IPS-20b (cell line): Measurements from ENCODE around the gene GALNT5.
A peak's percentile ranks its signal among the peaks of the same experiment; 100 is the strongest.

ENCODE experiments used
- H3K27ac ChIP-seq: one replicate; pipeline ENCODE4 v1.5.1; 2013; ENCODE audit warnings: low read length
- H3K27me3 ChIP-seq: 2 replicates; pipeline ENCODE4 v1.6.1; 2013; ENCODE audit warnings: mild to moderate bottlenecking, low read length, inconsistent platforms; ENCODE audit not compliant: insufficient read depth
- H3K36me3 ChIP-seq: 2 replicates; pipeline ENCODE4 v1.6.1; 2013; ENCODE audit warnings: low read depth, mild to moderate bottlenecking, inconsistent platforms, low read length, moderate library complexity; ENCODE audit not compliant: insufficient read depth
- H3K4me1 ChIP-seq: 2 replicates; pipeline ENCODE4 v1.6.1; 2013; ENCODE audit warnings: mild to moderate bottlenecking, control low read depth, inconsistent platforms, low read length, moderate library complexity; ENCODE audit not compliant: insufficient read depth
- H3K4me3 ChIP-seq: 2 replicates; pipeline ENCODE4 v1.5.1; 2013; ENCODE audit warnings: mild to moderate bottlenecking, low read length, inconsistent platforms
- H3K9ac ChIP-seq: 2 replicates; pipeline ENCODE4 v1.6.1; 2013; ENCODE audit warnings: low read depth, mild to moderate bottlenecking, inconsistent platforms, low read length, moderate library complexity
- H3K9me3 ChIP-seq: 2 replicates; pipeline ENCODE4 v1.6.1; 2013; ENCODE audit warnings: mild to moderate bottlenecking, low read depth, low read length, inconsistent platforms; ENCODE audit not compliant: insufficient read depth

The GALNT5 gene

DNA sequence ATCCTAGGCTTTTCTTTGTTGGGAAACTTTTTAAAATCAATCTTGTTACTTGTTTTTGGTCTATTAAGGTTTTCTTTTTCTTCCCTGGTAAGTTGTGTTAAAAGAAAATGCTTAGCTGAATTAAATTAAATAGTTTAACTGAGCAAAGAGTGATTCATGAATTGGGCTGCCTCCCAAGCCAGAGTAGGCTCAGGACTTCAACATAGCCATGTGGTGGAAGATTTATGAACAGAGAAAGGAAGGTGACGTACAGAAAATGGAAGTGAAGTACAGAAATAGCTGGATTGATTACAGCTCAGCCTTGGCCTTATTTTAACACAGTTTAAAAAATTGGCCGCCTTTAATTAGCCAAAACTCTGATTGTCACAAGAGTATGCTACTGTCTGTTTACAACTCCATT lies 27.9 kb upstream of the GALNT5 start:
- Histone ChIP-seq H3K9ac (no peak overlapping the region), H3K4me1 (no peaks in the 10 kb centered on the region), H3K9me3 (no peaks in the 10 kb centered on the region; the same call in 1 of the 2 replicates), H3K36me3 (no peaks in the 10 kb centered on the region), H3K27me3 (no peaks in the 10 kb centered on the region), H3K4me3 (no peak overlapping the region), H3K27ac (no peak overlapping the region)

DNA sequence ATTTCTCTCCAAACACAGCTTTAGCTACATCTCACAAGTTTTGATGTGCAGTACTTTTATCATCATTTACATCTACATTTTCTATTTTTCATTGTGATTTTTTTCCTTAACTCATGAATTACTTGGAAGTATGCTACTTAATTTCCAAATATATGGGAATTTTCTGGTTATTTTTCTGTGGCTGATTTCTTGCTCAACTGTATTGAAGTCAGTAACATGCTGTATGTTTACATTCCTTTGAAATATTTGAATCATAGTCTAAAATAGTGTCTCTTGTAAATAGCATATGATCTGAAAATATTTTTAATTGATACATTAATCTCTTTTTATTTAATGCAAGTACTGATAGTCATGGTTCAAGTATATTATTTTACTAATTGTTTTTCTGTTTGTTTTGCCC lies 26.0 kb upstream of the GALNT5 start:
- Histone ChIP-seq H3K27ac (no peak overlapping the region), H3K9ac (no peak overlapping the region), H3K36me3 (no peaks in the 10 kb centered on the region), H3K27me3 (no peaks in the 10 kb centered on the region), H3K4me1 (no peaks in the 10 kb centered on the region), H3K4me3 (no peak overlapping the region), H3K9me3 (no peaks in the 10 kb centered on the region; the same call in 1 of the 2 replicates)

DNA sequence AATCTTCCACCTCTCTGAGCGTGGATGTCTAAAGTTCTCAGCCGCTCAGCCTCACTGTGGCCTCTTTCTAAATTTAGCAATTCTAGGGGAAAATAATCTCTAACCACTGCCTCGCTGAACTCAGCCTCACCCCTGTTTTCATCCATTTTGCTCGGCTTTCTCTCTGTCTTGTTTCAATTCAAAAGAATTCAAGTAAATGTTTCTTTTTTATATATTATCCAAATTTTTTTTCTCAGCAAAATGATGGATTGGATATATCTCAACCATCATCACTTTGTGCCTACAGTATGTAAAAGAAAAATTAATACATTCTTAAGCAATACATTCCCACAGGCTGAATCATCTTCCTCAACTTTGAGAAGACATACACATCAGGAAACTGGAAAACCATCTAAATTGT lies 24.0 kb upstream of the GALNT5 start:
- H3K4me3 ChIP-seq, result no peak overlapping the region
- no peak overlapping the region for H3K27ac ChIP-seq
- H3K9ac ChIP-seq, result no peak overlapping the region
- no peaks in the 10 kb centered on the region for H3K4me1 ChIP-seq
- no peaks in the 10 kb centered on the region for H3K36me3 ChIP-seq
- no peaks in the 10 kb centered on the region; the same call in 1 of the 2 replicates for H3K9me3 ChIP-seq
- no peaks in the 10 kb centered on the region for H3K27me3 ChIP-seq

DNA sequence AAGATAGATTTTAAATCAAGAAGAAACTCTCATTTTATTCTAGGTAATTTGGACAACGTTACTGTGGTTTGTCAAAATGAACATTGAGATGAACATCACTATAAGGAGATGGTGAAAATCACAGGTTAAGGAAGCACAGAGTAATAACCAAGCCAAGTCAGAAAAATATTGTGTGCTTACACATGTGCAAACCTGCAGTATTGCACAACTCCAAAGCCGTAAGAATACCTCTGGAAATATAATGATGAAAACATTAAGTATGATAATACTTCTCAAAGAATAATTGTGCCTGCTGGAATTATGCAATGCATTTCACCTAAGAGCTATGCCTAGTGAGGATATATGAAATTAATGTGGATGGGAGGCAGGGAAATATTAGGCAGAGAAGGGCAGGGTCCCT lies 21.1 kb upstream of the GALNT5 start:
- no peaks in the 10 kb centered on the region for H3K36me3 ChIP-seq
- H3K9ac ChIP-seq, result no peak overlapping the region
- H3K27ac ChIP-seq, result no peak overlapping the region
- H3K4me1 ChIP-seq, result no peaks in the 10 kb centered on the region
- H3K27me3 ChIP-seq, result no peaks in the 10 kb centered on the region
- no peaks in the 10 kb centered on the region; the same call in 1 of the 2 replicates for H3K9me3 ChIP-seq
- H3K4me3 ChIP-seq, result no peak overlapping the region

DNA sequence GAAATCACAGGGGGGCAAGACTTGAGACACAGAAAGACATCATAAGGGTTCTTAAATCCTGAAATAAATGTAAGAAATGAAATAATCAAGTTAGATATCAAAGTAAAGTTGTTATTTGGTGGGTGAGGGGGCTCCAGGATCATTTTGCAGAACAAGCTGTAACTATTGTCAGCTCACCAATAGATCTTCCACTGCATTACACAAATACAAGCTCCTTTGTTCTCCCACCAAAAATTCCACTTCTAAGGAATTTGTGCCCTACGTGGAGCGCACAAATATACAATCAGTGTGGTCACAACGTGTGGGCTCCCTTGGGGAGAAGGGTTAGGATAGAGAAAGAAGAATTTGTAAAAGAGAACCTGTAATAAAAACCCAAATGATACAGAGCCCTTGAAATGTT lies 19.2 kb upstream of the GALNT5 start:
- Histone ChIP-seq H3K4me3 (no peak overlapping the region), H3K9ac (no peak overlapping the region), H3K27ac (no peak overlapping the region), H3K4me1 (no peaks in the 10 kb centered on the region), H3K36me3 (no peaks in the 10 kb centered on the region), H3K27me3 (no peaks in the 10 kb centered on the region), H3K9me3 (no peaks in the 10 kb centered on the region; the same call in 1 of the 2 replicates)

DNA sequence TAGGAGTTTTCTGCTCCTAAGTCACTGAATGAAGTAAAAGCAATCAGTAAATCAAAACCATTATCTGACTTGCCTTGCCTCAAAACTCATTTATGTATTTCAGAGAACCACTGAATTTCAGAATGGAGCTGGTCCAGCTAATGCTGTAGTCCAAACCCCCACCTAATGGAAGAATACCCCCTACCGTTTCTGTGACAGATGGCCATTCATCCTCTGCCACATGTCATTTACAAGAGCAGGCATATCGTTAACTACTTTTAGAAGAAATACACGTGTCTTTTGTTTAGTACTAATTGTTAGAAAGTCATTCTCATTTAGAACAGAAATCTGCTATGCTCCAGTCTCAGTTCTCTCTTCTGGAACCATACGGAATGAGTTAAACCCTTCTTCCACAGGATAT lies 12.8 kb upstream of the GALNT5 start:
- no peaks in the 10 kb centered on the region for H3K27me3 ChIP-seq
- H3K4me3 ChIP-seq, result no peak overlapping the region
- H3K9me3 ChIP-seq, result no peaks in the 10 kb centered on the region
- no peak overlapping the region for H3K9ac ChIP-seq
- H3K4me1 ChIP-seq, result peaks cover 21% of the 10 kb centered on the region
- H3K36me3 ChIP-seq, result no peaks in the 10 kb centered on the region
- H3K27ac ChIP-seq, result no peak overlapping the region

DNA sequence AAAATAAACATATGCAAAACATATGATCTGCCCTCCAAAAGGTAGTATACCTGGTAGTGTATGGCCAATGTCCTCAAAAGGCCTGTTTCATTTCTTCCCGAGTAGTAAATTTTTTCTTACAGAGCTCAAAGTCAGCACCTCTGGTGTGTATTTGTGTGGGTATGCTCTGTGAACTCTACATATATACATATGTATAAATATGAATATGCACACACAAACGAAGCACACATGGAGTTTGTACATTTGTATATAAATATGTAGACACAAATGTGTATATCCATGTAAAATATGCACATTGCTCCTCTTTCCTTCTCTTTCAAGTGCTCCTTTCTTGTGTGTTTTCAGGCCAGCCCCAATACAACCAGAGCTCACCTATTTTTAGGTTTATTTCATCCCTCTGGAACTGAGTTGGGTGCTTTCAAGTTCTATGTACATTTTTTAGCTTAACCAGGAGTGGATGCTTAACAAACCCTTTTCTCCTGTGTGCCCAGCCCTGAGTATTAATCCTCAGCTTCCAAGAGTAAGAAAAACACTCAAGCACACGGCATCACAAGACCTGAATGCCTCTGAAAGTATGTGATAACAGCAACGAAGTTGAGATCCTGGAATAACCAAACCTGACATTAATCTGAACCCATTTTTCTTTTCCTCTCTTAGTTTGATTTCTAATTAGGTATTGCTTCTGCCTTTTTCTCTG lies 12.2 kb upstream of the GALNT5 start:
- H3K9ac ChIP-seq, result no peak overlapping the region

DNA sequence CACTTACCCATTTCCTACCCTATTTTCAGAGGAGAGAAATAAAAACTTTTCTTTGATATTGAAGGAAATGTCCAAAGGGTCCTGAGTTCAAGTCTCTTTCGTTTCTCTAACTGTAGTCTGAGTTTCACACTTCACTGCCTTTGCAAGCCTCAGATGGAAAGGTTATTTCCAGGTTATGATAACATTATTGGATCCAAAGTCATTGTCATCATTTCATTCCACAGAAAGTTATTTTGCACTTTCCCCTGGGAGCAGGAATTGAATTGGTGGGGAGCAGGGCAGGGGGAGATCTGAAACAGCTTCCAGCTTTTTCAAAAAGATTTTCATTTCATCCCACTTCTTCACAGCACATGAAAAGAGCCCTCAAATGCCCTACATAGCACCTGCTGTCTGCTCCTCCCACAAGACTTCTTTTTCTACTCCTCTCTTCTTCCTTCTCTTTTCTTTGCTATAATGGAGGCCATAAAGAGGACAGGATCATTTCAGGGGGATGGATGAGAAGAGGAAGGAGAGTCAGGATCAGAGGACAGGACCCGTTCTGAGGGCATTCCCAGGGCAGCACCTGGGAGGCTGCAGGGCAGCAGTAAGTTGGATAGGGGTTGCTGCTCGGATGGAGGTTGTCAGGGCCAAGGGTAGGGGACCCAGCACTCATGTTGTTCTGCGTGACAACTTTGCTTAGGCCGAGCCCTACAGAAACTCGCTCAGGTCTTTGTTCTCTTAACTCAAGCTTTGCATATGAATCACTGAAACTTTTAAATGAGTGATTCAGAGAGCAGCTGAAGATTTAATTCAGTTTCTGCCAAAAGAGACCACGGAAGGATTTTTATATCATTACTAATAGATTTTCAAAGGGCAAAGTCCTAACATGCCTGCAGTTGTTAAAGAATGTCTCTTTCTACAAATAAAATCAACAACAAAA lies 11.4 kb upstream of the GALNT5 start:
- Histone ChIP-seq H3K27ac (no peak overlapping the region), H3K9me3 (no peaks in the 10 kb centered on the region), H3K36me3 (no peaks in the 10 kb centered on the region), H3K9ac (peak overlapping the region; percentile 14), H3K4me3 (peak overlapping the region; percentile 12; the same call in 1 of the 2 replicates), H3K4me1 (peaks cover 21% of the 10 kb centered on the region), H3K27me3 (no peaks in the 10 kb centered on the region)

More for the DNA sequence above, 12.2 kb upstream of the GALNT5 start:
- H3K4me1 ChIP-seq, result peaks cover 21% of the 10 kb centered on the region
- H3K27me3 ChIP-seq, result no peaks in the 10 kb centered on the region
- H3K27ac ChIP-seq, result no peak overlapping the region
- no peak overlapping the region for H3K4me3 ChIP-seq
- H3K36me3 ChIP-seq, result no peaks in the 10 kb centered on the region
- H3K9me3 ChIP-seq, result no peaks in the 10 kb centered on the region

DNA sequence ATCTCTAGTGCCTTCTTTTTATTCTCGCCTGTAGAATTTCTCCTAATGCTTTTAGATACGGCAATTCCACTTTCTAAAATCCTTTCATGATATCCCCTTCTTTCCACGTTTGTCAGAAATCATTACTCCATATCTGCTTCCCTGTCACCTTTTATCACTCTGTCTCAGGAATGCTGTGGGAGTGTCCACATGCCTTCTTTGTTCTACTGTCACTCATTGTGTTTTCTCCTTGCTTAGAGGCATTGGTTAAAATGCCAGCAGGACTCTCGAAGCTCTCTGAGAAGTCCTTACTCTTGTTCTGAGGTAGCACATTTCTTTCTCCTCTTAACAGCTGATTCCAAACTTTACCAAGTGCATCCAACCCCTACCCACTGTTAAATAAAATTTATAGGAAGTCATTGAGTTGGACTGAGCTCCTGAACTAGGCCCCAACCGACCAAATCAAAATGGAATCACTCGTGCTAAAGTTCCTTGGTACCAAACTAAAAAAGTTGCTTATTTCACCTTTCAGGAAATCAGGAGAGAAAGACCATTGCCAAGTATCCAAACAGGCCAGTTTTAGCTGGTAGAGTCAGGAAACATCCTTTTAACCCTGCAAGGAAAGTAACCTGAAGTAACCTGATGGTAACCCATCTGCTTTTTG lies 10.6 kb upstream of the GALNT5 start:
- Histone ChIP-seq H3K9me3 (no peaks in the 10 kb centered on the region), H3K4me1 (peaks cover 21% of the 10 kb centered on the region), H3K9ac (peak overlapping the region; percentile 14), H3K36me3 (no peaks in the 10 kb centered on the region), H3K27ac (no peak overlapping the region), H3K27me3 (no peaks in the 10 kb centered on the region), H3K4me3 (peak overlapping the region; percentile 12; the same call in 1 of the 2 replicates)

DNA sequence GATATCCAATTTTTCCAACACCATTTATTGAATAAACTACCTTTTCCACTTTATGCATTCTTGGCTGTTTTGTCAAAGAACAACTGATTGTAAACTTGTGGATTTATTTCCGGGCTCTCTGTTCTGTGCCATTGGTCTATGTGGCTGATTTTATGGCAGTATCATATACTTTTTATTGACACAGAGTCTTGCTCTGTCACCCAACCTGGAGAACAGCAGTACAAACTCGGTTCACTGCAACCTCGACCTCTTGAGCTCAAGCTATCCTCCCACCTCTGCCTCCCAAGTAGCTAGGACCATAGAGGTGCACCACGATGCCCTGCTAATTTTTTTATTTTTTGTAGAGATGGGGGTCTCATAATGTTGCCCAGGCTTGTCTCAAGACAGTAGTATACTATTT lies 6.7 kb upstream of the GALNT5 start:
- no peak overlapping the region for H3K27ac ChIP-seq
- no peaks in the 10 kb centered on the region for H3K9me3 ChIP-seq
- no peaks in the 10 kb centered on the region for H3K27me3 ChIP-seq
- H3K9ac ChIP-seq, result no peak overlapping the region
- H3K4me1 ChIP-seq, result peaks cover 9% of the 10 kb centered on the region; the same call in 1 of the 2 replicates
- no peaks in the 10 kb centered on the region for H3K36me3 ChIP-seq
- no peak overlapping the region for H3K4me3 ChIP-seq

DNA sequence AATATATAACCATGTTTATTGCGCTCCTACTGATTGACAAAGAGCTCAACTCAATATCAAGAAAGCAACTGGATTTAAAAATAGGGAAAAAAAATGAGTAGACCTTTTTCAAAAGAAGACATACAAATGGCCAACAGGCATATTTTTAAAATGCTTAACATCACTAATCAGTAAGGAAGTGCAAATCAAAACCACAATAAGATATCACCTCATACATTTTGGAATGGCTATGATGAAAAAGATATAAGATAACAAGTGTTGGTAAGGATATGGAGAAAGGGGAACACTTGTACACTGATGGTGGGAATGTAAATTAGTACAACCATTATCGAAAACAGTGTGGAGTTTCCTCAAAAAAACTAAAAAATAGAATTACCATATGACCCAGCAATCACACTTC lies 5.6 kb upstream of the GALNT5 start:
- Histone ChIP-seq H3K4me3 (no peak overlapping the region), H3K27ac (no peak overlapping the region), H3K4me1 (peaks cover 4% of the 10 kb centered on the region; the same call in 1 of the 2 replicates), H3K36me3 (no peaks in the 10 kb centered on the region), H3K27me3 (no peaks in the 10 kb centered on the region), H3K9ac (no peak overlapping the region), H3K9me3 (no peaks in the 10 kb centered on the region)
